HG02885 (cell line): ENCODE results near the gene SENP3.

ENCODE experiments used
- ATAC-seq: cut with Tn5 transposase; IDR thresholded peaks from one replicate; pipeline ENCODE4 v1.9.1; 2021; ENCODE audit warnings: mild to moderate bottlenecking; ENCODE audit not compliant: unreplicated experiment, poor library complexity

The SENP3 gene

GRCh38 chr17:7561589-7562207 is at the start of gene SENP3:
TSS of gene SENP3 (plus strand) at chr17:7561919. CDS start at chr17:7563077, 1,158 bp downstream.
- ATAC-seq: peak; percentile 74

DNA sequence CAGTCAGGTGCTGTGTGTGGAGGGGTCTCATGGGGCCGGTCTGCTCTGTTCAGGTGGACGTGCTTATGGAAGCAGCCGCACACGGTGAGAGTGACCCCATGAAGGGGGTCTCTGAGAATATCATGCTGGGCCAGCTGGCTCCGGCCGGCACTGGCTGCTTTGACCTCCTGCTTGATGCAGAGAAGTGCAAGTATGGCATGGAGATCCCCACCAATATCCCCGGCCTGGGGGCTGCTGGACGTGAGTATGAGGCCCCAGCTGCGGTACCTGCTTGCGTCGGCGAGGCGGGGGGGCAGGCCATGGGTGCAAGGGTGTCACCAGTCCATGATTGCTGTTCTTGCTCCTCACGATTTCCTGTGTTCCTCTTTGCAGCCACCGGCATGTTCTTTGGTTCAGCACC is 49.6 kb upstream of the SENP3 start:
- no peak for ATAC-seq

- no peak for ATAC-seq
These were observed 48.7 kb upstream of the SENP3 start for GRCh38 chr17:7512824-7513540.

DNA sequence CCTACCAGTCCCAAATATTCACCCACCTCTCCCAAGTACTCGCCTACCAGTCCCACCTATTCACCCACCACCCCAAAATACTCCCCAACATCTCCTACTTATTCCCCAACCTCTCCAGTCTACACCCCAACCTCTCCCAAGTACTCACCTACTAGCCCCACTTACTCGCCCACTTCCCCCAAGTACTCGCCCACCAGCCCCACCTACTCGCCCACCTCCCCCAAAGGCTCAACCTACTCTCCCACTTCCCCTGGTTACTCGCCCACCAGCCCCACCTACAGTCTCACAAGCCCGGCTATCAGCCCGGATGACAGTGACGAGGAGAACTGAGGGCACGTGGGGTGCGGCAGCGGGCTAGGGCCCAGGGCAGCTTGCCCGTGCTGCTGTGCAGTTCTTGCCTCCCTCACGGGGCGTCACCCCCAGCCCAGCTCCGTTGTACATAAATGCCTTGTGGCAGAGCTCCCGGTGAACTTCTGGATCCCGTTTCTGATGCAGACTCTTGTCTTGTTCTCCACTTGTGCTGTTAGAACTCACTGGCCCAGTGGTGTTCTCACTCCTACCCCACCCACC is 47.8 kb upstream of the SENP3 start:
- no peak for ATAC-seq

DNA sequence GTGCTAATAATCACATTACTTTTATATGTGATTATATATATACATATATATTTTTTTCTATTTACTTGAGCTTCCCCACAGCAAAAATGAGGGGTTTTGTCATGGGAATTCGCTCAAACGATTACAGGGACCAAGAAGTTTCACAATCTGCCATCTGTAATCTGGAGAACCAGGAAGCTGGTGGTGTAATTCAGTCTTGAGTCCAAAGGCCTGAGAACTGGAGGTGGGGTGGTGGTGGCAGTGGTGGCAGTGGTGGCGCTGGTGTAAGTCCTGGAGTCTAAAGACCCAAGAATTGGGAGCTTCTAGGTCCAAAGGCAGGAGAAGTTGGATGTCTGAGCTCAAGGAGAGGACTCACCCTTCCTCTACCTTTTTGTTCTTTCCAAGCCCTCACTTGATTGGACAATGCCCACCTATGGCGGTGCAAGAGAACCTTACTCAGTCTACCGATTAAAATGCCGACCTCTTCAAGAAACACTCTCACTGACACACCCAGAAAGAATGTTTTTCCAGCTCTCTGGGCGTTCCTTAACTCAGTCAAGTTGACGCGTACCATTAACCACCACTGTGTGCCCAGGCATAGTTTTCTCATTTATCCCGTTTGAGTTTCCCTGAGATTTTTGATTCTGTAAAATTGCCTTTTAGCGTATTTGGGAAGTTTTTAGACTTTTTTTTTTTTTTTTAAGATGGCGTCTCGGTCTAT is 45.7 kb upstream of the SENP3 start:
- no peak for ATAC-seq

- no peak for ATAC-seq
These were observed 38.7 kb upstream of the SENP3 start for GRCh38 chr17:7523033-7523432.

GRCh38 chr17:7528842-7529241 is 32.9 kb upstream of the SENP3 start:
- ATAC-seq: no peak

DNA sequence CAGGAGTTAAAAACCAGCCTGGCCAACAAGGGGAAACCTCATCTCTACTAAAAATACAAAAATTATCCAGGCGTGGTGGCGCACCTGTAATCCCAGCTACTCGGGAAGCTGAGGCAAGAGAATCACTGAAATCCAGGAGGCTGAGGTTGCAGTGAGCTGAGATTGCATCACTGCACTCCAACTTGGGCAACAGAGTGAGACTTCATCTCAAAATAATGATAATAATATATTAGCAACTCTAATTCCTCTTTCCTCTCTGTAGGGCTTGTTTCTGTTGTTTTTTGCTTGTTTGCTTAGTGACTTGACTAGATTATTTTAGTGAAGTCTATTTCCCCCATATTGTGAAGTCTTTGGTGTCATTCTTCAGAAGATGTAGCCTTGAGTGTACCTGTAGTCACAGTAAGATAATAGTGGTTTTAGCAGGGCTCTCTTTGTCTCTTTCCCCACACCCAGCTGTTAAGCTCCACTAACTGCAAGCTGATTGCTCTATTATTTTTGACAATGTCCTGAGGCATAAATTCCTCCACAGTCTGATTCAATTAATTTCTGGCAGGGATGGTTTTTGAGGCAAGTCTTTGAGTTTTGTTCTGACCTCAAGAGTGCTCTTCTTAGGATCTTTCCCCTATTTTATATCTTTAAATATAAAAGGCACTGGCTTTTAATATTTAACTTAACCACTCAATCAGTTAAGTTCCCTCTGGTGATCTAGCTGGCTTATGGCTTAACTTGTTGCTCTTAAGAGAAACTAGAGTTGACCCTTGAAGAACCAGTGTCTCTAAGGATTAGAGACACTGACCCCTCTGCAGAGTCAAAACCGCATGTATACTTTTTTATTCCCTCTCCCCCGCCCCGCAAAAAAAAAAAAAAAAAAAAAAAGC is 31.5 kb upstream of the SENP3 start:
- no peak for ATAC-seq

DNA sequence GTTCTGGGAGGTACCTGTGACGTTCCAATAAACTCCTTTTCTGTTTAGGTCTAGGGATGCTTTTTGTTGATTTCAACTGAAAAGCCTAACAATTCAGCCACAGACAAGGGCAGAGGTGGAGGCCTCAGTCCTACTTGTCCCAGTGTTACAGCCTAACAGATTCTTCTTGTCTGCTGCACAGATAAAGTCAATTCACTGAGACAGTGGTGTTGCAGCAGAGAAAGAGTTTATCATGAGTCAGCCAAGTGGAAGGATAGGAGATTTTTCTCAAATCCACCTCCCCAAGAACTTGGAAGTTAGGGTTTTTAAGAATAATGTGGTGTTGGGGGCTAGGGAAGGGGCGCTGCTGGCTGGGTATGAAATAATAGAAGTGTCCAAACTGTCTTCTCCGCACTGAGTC is 23.7 kb upstream of the SENP3 start:
- no peak for ATAC-seq

GRCh38 chr17:7538891-7539545 is 22.7 kb upstream of the SENP3 start:
- no peak for ATAC-seq

- no peak for ATAC-seq
These were observed 20.6 kb upstream of the SENP3 start for GRCh38 chr17:7541074-7541621.

DNA sequence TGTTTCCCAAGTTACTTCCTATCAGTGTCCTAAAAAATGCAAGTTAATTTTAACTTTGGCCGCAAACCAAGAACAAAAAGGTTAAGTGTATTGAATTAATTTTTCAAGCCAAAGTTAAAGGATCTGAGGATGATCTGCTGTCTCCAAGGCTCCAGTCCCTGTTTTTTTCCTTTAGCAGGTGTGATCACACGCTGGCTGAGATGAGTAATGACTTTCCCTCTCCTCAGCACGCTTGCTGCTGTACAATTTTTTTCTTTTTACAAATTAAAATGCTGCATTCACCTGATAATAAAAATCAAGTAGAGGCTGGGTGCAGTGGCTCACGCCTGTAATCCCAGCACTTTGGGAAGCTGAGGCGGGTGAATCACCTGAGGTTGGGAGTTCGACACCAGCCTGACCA is 16.8 kb upstream of the SENP3 start:
- no peak for ATAC-seq

- no peak for ATAC-seq
These were observed 12.9 kb upstream of the SENP3 start, which contains the start of gene TNFSF12 for GRCh38 chr17:7548585-7549400. TSS of gene TNFSF12 (plus strand) at chr17:7549058. CDS start at chr17:7549154, 96 bp downstream.

- ATAC-seq: no peak
These were observed 12.2 kb upstream of the SENP3 start for GRCh38 chr17:7549401-7550055.

DNA sequence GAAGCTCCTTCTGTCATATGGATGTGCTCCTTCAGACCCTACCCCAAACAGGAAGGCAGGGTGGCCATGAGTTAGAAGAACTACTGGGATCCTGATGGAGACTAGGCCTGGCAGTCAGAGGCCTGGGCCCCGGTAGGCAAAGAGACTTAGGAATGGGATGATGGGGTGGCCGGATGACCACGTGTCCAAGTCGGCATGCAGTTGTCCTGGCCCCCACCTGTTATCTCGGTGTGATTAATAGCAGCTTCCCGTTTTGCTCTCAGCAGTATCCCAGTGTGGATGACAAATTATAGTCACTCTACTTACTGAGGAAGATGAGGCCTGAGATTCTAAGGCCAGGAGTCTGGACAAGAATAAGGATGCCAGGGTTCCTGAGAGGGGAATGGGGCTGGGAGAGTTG is 11.4 kb upstream of the SENP3 start:
- no peak for ATAC-seq

GRCh38 chr17:7551396-7551795 is 10.3 kb upstream of the SENP3 start:
- no peak for ATAC-seq

DNA sequence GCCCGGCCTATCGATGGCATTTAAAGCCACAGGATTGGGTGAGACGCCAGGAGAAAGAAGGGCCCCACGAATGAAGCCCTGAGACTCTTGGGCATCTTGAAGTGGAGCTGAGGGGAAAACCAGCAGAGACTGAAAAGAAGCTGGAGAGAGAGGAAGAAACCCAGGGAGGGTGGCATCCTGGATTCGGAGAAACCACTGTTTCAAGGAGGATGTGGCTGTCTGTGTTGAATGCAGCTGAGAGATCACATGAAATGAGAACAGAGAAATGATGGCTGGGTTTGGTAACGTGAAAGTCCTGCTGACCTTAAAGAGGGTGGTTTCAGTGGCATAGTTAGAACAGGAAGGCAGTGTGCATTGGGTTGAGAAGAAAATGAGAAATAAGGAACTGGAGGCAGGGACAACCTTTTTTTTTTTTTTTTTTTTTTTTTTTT is 9.1 kb upstream of the SENP3 start:
- ATAC-seq: no peak

GRCh38 chr17:7553356-7553755 is 8.4 kb upstream of the SENP3 start:
- ATAC-seq: no peak
